ENCODE data around the gene ASIC3.
"Not testable (repeated sequence)": the region's sequence is repeated elsewhere in the genome, so short reads cannot be mapped to it uniquely, and the experiment has no call there.

The ASIC3 gene

DNA sequence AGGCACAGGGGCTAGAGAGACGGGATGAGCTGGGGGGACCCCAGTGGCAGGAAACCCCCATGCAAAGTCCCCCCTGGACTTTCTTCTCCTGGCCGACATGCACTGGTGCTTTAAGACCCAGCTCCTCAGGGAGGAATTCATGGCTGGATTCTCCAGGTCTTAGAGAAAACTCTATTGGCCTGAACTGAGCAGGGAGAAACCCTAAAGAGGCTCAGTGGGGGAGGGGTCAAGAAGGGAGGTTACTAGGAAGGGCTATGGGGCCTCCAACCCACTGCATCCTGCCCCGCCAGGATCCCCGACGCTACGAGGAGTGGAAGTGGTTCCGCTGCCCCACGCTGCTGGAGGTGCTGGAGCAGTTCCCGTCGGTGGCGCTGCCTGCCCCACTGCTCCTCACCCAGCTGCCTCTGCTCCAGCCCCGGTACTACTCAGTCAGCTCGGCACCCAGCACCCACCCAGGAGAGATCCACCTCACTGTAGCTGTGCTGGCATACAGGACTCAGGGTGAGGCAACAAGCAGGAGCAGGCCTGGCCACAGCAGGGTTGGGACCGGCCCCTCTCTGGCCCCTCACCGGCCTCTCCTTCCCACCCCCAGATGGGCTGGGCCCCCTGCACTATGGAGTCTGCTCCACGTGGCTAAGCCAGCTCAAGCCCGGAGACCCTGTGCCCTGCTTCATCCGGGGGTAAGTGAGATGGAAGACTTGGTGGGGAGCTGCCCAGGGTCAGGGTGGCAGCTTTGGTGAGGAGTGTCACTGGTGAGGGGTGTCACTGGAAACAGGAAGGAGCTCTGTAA is 37.8 kb upstream of the ASIC3 start:
- Mint-ChIP-seq H3K4me1 (peaks cover 60% of the 10 kb centered on the region), H3K9me3 (no peaks in the 10 kb centered on the region), H3K27me3 (no peaks in the 10 kb centered on the region), H3K27ac (peak overlapping the region; percentile 76), H3K36me3 (ENCODE audit: low read depth) (peaks cover 8% of the 10 kb centered on the region), H3K4me3 (peak overlapping the region; percentile 57)
- peak; percentile 8 for ATAC-seq
- DNase-seq, result no peak

DNA sequence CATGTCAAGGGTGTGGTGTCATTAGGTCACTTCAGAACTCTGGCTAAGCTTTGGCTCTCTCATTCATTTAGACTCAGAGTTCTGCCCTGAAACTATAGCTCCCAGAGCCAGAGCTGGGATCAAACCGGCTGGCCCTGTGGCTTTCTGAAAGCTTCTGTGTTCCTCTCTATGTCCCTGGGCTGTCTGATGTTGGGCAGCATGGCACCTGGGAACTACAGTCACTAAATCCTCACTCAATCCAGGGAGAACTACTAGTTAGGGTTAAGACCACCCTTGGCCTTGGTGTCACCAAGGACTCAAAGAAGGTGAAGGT is 37.3 kb upstream of the ASIC3 start:
- H3K4me1 Mint-ChIP-seq, result peaks cover 62% of the 10 kb centered on the region
- H3K27ac Mint-ChIP-seq, result peak overlapping the region; percentile 76
- peak overlapping the region; percentile 57 for H3K4me3 Mint-ChIP-seq
- no peak for DNase-seq
- peaks cover 10% of the 10 kb centered on the region for H3K36me3 Mint-ChIP-seq (ENCODE audit: low read depth)
- no peaks in the 10 kb centered on the region for H3K27me3 Mint-ChIP-seq
- ATAC-seq, result no peak
- H3K9me3 Mint-ChIP-seq, result no peaks in the 10 kb centered on the region

DNA sequence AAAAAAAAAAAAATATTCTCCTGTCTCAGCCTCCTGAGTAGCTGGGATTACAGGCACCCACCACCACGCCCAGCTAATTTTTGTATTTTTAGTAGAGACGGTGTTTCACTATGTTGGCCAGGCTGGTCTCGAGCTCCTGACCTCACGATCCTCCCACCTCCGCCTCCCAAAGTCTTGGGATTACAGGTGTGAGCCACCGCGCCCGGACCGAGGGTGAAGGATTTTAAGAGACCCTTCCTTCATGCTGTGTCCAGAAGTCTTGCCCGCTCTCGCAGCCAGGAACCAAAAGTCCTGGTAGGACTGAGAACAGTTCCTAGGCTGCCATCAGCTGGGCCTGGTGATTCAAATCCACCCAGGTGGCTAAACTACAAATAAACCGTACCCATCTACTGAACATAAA is 36.7 kb upstream of the ASIC3 start:
- H3K4me3 Mint-ChIP-seq, result peak overlapping the region; percentile 32
- not testable (repeated sequence) for DNase-seq, H3K27me3 Mint-ChIP-seq, H3K27ac Mint-ChIP-seq, ATAC-seq, H3K9me3 Mint-ChIP-seq
- peaks cover 10% of the 10 kb centered on the region for H3K36me3 Mint-ChIP-seq (ENCODE audit: low read depth)
- H3K4me1 Mint-ChIP-seq, result peaks cover 66% of the 10 kb centered on the region

DNA sequence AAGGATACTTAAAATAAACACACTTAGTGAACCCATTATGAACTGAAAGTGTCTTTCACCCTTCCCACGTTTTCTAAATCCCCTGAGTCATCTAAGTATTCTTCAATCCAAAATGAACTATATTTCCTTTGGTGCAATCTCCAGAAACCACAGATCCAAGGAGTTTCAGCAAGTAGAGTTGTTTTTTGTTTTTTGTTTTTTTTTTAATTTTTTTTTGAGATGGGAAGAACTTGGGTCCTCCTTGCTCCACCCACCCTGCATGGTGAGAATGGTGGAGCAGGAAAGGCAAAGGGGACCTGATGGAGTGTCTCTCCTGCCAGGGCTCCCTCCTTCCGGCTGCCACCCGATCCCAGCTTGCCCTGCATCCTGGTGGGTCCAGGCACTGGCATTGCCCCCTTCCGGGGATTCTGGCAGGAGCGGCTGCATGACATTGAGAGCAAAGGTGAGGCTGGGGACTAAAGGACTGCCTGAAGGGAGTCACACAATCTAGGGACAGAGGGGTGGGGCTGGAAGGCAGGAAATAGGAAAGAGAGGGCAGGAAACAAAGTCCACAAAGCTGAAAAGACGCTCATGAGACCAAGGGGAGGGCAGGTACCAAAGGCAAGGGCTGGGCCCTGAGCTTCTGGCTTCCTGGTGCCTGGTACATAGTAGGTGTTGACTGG is 36.2 kb upstream of the ASIC3 start:
- Mint-ChIP-seq H3K4me3 (peak overlapping the region; percentile 32), H3K27ac (peak overlapping the region; percentile 17), H3K36me3 (ENCODE audit: low read depth) (peaks cover 10% of the 10 kb centered on the region), H3K27me3 (no peaks in the 10 kb centered on the region), H3K9me3 (no peaks in the 10 kb centered on the region), H3K4me1 (peaks cover 70% of the 10 kb centered on the region)
- DNase-seq (no peak), ATAC-seq (no peak)

DNA sequence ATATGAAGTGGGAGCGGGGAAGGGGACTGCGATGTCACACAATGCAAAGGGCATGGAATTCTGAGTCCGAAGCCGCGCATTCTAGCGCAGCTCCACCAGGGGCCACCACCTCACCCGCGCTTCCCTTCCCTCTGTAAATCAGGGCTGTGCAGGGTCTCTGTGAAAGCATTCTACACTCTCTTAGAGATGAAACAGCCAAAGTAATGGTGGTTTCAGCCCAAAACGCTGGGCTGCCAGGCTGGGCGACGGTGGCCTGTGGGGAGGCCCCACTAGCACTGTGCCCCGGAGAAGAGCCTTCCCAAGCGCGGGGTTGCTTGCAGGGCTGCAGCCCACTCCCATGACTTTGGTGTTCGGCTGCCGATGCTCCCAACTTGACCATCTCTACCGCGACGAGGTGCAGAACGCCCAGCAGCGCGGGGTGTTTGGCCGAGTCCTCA is 35.4 kb upstream of the ASIC3 start:
- ATAC-seq (no peak), DNase-seq (no peak)
- H3K4me1 Mint-ChIP-seq, result peaks cover 70% of the 10 kb centered on the region
- H3K9me3 Mint-ChIP-seq, result no peaks in the 10 kb centered on the region
- peak overlapping the region; percentile 17 for H3K27ac Mint-ChIP-seq
- peak overlapping the region; percentile 18 for H3K4me3 Mint-ChIP-seq
- H3K27me3 Mint-ChIP-seq, result no peaks in the 10 kb centered on the region
- peaks cover 10% of the 10 kb centered on the region for H3K36me3 Mint-ChIP-seq (ENCODE audit: low read depth)

DNA sequence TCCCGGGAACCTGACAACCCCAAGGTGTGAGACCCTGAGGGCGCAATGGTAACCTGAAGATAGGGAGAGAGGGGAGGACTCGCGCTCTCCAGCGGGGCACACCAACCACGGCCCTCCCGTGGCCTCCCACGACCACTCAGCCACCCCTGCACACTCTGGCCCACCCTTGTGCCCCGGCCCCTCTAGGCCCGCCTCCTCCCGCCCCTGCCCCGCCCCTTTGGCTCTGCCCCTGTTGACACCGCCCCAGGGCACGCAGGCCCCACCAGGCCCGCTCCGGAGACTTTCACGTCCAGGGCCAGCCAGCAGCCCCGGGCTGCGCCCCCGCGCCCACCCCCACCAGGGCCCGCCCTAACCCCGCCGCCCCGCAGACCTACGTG is 35.0 kb upstream of the ASIC3 start:
- H3K27me3 Mint-ChIP-seq, result peaks cover 4% of the 10 kb centered on the region
- peak overlapping the region; percentile 88 for H3K27ac Mint-ChIP-seq
- H3K36me3 Mint-ChIP-seq (ENCODE audit: low read depth), result peaks cover 10% of the 10 kb centered on the region
- peaks cover 70% of the 10 kb centered on the region for H3K4me1 Mint-ChIP-seq
- ATAC-seq, result peak; percentile 6
- H3K9me3 Mint-ChIP-seq, result no peaks in the 10 kb centered on the region
- H3K4me3 Mint-ChIP-seq, result peak overlapping the region; percentile 78
- DNase-seq, result no peak

DNA sequence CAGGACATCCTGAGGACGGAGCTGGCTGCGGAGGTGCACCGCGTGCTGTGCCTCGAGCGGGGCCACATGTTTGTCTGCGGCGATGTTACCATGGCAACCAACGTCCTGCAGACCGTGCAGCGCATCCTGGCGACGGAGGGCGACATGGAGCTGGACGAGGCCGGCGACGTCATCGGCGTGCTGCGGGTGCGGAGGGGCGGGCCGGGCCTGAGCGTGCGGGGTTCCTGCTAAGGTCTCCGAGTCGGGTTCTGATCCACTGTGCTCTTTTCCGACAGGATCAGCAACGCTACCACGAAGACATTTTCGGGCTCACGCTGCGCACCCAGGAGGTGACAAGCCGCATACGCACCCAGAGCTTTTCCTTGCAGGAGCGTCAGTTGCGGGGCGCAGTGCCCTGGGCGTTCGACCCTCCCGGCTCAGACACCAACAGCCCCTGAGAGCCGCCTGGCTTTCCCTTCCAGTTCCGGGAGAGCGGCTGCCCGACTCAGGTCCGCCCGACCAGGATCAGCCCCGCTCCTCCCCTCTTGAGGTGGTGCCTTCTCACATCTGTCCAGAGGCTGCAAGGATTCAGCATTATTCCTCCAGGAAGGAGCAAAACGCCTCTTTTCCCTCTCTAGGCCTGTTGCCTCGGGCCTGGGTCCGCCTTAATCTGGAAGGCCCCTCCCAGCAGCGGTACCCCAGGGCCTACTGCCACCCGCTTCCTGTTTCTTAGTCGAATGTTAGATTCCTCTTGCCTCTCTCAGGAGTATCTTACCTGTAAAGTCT is 34.4 kb upstream of the ASIC3 start:
- peak overlapping the region; percentile 88 for H3K27ac Mint-ChIP-seq
- peaks cover 10% of the 10 kb centered on the region for H3K36me3 Mint-ChIP-seq (ENCODE audit: low read depth)
- H3K9me3 Mint-ChIP-seq, result no peaks in the 10 kb centered on the region
- peaks cover 5% of the 10 kb centered on the region for H3K27me3 Mint-ChIP-seq
- peak overlapping the region; percentile 78 for H3K4me3 Mint-ChIP-seq
- DNase-seq (peak; percentile 86), ATAC-seq (peak; percentile 33)
- peaks cover 70% of the 10 kb centered on the region for H3K4me1 Mint-ChIP-seq

DNA sequence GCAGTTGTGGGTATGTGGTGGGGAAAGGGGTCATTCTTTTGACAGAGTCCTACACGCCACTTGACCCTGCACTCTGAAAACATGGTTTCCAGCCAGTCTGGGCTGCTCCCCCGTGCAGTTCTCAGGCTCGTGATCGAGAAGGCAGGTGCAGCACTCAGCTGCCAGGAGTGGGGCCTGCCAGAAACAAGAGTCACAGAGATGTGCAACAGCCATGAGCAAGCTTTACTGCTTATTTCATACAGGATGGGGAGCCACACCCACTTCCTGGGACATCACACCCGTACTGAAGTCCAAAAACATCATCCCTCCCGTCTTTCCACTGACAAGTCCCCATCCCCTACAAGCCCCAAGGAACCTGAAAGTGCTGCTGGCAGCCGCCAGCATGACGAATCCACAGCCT is 33.4 kb upstream of the ASIC3 start:
- Mint-ChIP-seq H3K9me3 (no peaks in the 10 kb centered on the region), H3K27ac (peak overlapping the region; percentile 88), H3K4me1 (peaks cover 75% of the 10 kb centered on the region), H3K27me3 (peaks cover 10% of the 10 kb centered on the region), H3K36me3 (ENCODE audit: low read depth) (peaks cover 10% of the 10 kb centered on the region), H3K4me3 (peak overlapping the region; percentile 12)
- no peak for DNase-seq
- ATAC-seq, result no peak

DNA sequence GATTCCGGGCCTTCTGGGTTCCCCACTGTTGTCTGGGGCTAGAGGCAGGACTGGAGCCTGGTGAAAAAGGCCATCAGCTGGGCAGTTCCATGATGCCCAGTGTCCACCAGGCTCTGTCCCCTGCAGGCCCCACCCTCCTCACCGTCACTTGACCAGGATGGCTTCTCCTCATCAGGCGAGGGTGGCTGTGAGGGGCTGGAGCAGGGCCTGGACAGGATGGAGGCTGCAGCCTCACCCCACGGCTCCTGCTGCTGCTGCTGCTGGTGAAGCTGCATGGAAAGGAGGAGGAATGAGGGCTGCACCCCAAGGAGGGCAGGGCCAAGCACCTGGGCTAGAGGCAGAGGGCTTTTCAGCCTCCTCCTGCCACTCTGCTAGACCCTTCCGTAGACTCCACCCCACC is 32.4 kb upstream of the ASIC3 start:
- Mint-ChIP-seq H3K27ac (no peak overlapping the region), H3K36me3 (ENCODE audit: low read depth) (peaks cover 10% of the 10 kb centered on the region), H3K4me3 (no peak overlapping the region), H3K27me3 (peaks cover 20% of the 10 kb centered on the region), H3K9me3 (no peaks in the 10 kb centered on the region), H3K4me1 (peaks cover 66% of the 10 kb centered on the region)
- no peak for ATAC-seq
- no peak for DNase-seq

DNA sequence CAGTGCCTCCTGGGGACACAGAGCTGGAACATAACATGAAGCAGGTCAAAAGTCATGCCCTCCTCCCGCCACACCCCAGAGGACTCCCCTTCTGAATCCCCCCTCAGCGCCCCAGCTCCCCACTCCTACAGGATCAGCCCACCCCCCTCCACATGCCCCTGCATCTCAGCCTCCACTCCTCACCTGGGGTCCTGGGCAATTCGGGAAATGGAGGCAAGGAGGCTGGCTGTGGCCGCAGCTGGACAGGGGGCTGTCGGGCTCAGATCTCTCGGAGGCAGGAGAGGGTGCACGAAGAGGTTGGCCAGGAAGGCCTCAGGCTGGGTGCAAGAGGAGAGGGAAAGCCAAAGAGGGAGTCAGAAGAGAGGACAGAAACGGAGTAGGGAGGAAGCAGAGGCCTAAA is 31.8 kb upstream of the ASIC3 start:
- Mint-ChIP-seq H3K4me3 (peak overlapping the region; percentile 78), H3K27me3 (peaks cover 24% of the 10 kb centered on the region), H3K36me3 (ENCODE audit: low read depth) (peaks cover 10% of the 10 kb centered on the region), H3K9me3 (no peaks in the 10 kb centered on the region), H3K4me1 (peaks cover 63% of the 10 kb centered on the region), H3K27ac (no peak overlapping the region)
- no peak for DNase-seq
- no peak for ATAC-seq

DNA sequence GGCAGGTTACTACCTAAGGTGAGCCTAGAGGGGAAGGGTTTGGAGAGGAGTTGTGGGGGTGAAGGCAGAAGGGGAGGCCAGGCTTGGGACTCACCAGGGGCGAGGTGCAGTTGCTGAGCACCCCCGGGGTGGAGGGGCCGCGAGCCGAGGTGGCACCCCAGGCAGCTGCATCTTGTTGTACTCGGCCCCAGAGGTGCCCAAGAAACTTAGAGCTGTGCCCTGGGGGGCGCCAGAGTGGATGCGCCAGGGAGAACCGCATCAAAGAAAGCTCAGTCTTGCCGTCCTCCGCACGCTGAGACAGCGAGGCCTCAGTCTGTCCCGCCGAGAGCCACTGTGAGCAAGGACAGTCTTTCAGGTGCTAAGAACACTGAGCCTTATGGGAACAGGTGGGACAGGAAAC is 31.4 kb upstream of the ASIC3 start:
- Mint-ChIP-seq H3K4me3 (peak overlapping the region; percentile 78), H3K9me3 (no peaks in the 10 kb centered on the region), H3K36me3 (ENCODE audit: low read depth) (peaks cover 10% of the 10 kb centered on the region), H3K27ac (no peak overlapping the region), H3K27me3 (peaks cover 26% of the 10 kb centered on the region), H3K4me1 (peaks cover 58% of the 10 kb centered on the region)
- ATAC-seq (no peak), DNase-seq (no peak)

DNA sequence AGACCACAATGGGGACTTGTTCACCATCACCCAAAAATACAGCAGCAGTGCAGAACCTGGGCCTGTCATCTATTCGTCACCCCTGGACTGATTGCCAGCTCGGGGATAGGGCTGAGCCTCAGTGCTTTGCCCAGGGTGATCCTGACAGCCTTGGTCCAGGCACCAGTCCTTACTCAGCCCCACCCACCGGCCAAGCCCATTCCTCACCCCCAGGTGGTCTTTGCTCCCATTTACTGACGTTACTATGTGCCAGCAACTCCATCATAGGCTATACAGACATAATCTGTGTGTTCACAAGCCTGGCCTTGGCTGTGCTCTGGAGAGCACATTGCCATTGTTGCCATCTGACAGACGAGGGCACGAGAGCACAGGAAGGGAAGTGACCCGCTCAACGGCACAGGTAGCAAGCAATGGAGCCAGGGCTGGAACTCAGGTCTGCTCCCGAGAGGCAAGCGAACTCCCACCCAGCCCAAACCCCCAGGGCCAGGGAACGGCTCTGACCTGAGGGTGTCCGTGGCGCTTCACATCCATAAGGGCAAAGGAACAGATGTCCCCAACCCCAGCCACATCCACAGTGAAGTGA is 30.9 kb upstream of the ASIC3 start:
- Mint-ChIP-seq H3K4me3 (peak overlapping the region; percentile 78), H3K27ac (peak overlapping the region; percentile 83), H3K27me3 (peaks cover 27% of the 10 kb centered on the region), H3K4me1 (peaks cover 53% of the 10 kb centered on the region), H3K9me3 (no peaks in the 10 kb centered on the region), H3K36me3 (ENCODE audit: low read depth) (peaks cover 10% of the 10 kb centered on the region)
- ATAC-seq, result no peak
- no peak for DNase-seq

DNA sequence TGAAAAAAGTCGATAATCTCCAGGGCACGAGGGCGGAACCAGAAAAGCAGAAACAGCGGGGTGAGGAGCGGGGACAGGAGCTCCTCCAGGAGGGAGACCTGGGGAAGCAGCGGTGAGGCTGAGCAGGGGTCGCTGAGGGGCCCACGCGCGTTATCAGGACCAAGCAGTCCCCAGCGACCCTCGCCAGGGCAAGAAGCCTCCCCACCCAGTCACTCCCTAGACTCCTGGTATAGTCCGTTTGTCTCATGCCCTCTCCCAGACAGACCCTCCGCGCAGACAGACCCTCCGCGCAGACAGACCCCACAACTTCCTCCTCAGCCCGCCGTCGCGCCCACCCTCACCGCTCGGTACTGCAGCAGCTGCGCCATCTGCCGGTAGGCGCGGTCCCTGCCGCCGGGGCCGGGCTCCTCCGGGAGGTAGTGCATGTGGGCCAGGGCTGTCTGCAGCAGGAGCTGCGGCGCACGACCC is 30.3 kb upstream of the ASIC3 start:
- peaks cover 27% of the 10 kb centered on the region for H3K27me3 Mint-ChIP-seq
- peaks cover 50% of the 10 kb centered on the region for H3K4me1 Mint-ChIP-seq
- no peaks in the 10 kb centered on the region for H3K9me3 Mint-ChIP-seq
- peaks cover 10% of the 10 kb centered on the region for H3K36me3 Mint-ChIP-seq (ENCODE audit: low read depth)
- peak overlapping the region; percentile 78 for H3K4me3 Mint-ChIP-seq
- peak; percentile 71 for ATAC-seq
- peak overlapping the region; percentile 83 for H3K27ac Mint-ChIP-seq
- peak; percentile 91 for DNase-seq

DNA sequence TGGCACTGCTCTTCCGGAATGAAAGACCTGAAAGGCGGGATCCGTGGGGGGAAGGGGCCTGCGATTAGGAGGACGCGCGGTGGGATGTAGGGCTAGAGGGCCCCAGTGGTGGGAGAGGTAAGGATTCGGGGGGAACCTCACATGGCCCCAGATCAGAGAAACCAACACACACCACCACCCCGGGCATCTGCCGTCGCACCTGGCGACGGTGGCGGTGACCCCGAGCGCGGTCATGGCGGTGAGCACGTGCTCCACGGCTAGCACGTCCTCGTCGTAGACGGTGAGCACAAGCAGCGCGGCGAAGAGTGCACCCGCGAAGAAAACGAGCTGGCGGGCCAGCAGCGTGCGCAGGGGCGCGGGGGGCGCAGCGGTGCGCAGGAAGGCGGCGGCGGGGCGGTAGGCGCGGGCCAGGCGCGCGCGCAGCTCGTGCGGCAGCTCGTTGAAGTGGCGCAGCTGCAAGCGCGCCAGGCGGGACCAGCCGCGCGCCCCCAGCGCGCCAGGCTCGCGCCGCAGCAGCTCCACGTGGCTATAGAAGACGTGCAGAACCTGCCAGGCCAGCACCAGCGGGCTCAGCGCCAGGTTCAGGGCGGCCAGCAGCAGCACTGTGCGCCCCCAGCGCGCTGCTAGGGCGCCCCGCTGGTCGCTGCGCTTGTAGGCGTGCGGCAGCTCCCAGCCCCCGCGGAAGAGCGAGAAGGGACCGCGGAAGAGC is 29.8 kb upstream of the ASIC3 start:
- no peak for DNase-seq
- Mint-ChIP-seq H3K4me1 (peaks cover 50% of the 10 kb centered on the region), H3K27ac (peak overlapping the region; percentile 83), H3K36me3 (ENCODE audit: low read depth) (peaks cover 10% of the 10 kb centered on the region), H3K9me3 (no peaks in the 10 kb centered on the region), H3K27me3 (peaks cover 27% of the 10 kb centered on the region), H3K4me3 (peak overlapping the region; percentile 78)
- ATAC-seq, result peak; percentile 45

Data from activated naive CD8-positive, alpha-beta T cell treated with anti-CD3 and anti-CD28 coated beads, Interleukin-2, amount 50 U/mL, for 24 hours (primary cell).